A549 (cell line): ENCODE data around the gene NKX6-2. TPM values are rescaled to one million over a fixed set of nuclear protein-coding genes. Genes with fewer than 3 reads are reported as not detected.

Source experiments
- ATAC-seq, 2 experiments: fragments of 200-7000 bp in 1 of 2; fragments of >200 bp in 1 of 2; cut with Nextera tagmentation in 1 of 2; cut with Tn5 transposase in 1 of 2; 3 replicates each; pipeline versions ENCODE4 v1.8.0 to v1.9.1; 2018 to 2020; ENCODE audit warnings: mild to moderate bottlenecking in 1 of 2, moderate library complexity in 1 of 2
- CTCF ChIA-PET: fragments of 300-600 bp; sonication (Branson Sonifier 250); formaldehyde crosslinking; extraction: SDS; loops from one replicate; lab custom pipeline; 2021; ENCODE audit warnings: antibody characterized with exemption, inconsistent platforms; lab: Yijun Ruan, JAX
- POLR2A ChIA-PET: fragments of 350-600 bp; formaldehyde crosslinking; extraction: SDS; loops from one replicate; lab custom pipeline; 2021; ENCODE audit warnings: antibody characterized with exemption, inconsistent platforms; lab: Yijun Ruan, JAX
- DNase-seq, 2 experiments: peaks; one replicate each; pipeline versions ENCODE4 v3.0.0 to v3.0.0-alpha.2; 2011 to 2016; ENCODE audit warnings: low read depth in 1 of 2, low spot score in 1 of 2
- FAIRE-seq: peaks from 2 replicates; lab custom pipeline; 2011; peaks lifted over from hg19 to GRCh38; lab: Jason Lieb, UNC
- H3K27ac ChIP-seq, 2 experiments: fragments of >200 bp; sonication (Bioruptor Twin); formaldehyde crosslinking; 3 replicates each; pipeline ENCODE4 v1.5.1; 2016 to 2017
- H3K4me1 ChIP-seq: fragments of >200 bp; sonication (Bioruptor Twin); formaldehyde crosslinking; 3 replicates; pipeline ENCODE4 v1.6.1; 2016
- H3K4me2 ChIP-seq: fragments of >200 bp; sonication (Bioruptor Twin); formaldehyde crosslinking; 3 replicates; pipeline ENCODE4 v1.6.1; 2016
- H3K4me3 ChIP-seq: fragments of >200 bp; sonication (Bioruptor Twin); formaldehyde crosslinking; 3 replicates; pipeline ENCODE4 v1.5.1; 2016
- H3K9me3 ChIP-seq: fragments of >200 bp; sonication (Bioruptor Twin); formaldehyde crosslinking; 3 replicates; pipeline ENCODE4 v1.6.1; 2016
- ATOH8 ChIP-seq: fragments of 250-450 bp; sonication (Bioruptor Pico); IDR thresholded peaks from 2 replicates; pipeline ENCODE4 v1.5.0; 2020; ENCODE audit warnings: low read depth, mild to moderate bottlenecking, moderate library complexity
- CBX2 ChIP-seq: fragments of 200-600 bp; sonication (generic); IDR thresholded peaks from 2 replicates; pipeline ENCODE4 v1.6.1; 2016; ENCODE audit warnings: low read depth, mild to moderate bottlenecking, borderline replicate concordance
- CHD4 ChIP-seq: fragments of 200-600 bp; sonication (generic); IDR thresholded peaks from 2 replicates; pipeline ENCODE4 v1.6.1; 2016; ENCODE audit warnings: antibody characterized with exemption, mild to moderate bottlenecking, borderline replicate concordance
- EHF ChIP-seq: fragments of 250-450 bp; sonication (Bioruptor Pico); IDR thresholded peaks from 2 replicates; pipeline ENCODE4 v1.5.0; 2020; ENCODE audit warnings: mild to moderate bottlenecking
- EHMT2 ChIP-seq: fragments of 200-600 bp; sonication (generic); IDR thresholded peaks from 2 replicates; pipeline ENCODE4 v1.6.1; 2016; ENCODE audit warnings: antibody characterized with exemption, low read depth, mild to moderate bottlenecking, moderate library complexity
- HDAC2 ChIP-seq: fragments of 200-600 bp; sonication (generic); IDR thresholded peaks from 2 replicates; pipeline ENCODE4 v1.6.1; 2016
- JUNB ChIP-seq: fragments of >200 bp; sonication (Bioruptor Twin); formaldehyde crosslinking; IDR thresholded peaks from 2 replicates; pipeline ENCODE4 v1.6.1; 2016
- KDM1A ChIP-seq: fragments of 200-600 bp; sonication (generic); IDR thresholded peaks from 2 replicates; pipeline ENCODE4 v1.6.1; 2016; ENCODE audit warnings: low read depth, mild to moderate bottlenecking
- KDM5A ChIP-seq: fragments of 200-600 bp; sonication (generic); IDR thresholded peaks from 2 replicates; pipeline ENCODE4 v1.6.1; 2016; ENCODE audit warnings: antibody characterized with exemption, mild to moderate bottlenecking
- MYC ChIP-seq: IDR thresholded peaks from 2 replicates; pipeline ENCODE4 v1.6.1; 2012; ENCODE audit warnings: mild to moderate bottlenecking, inconsistent platforms, low read length, improper control_type of control experiment, borderline replicate concordance
- POLR2A ChIP-seq: IDR thresholded peaks from 2 replicates; pipeline ENCODE4 v1.6.1; 2012; ENCODE audit warnings: mild to moderate bottlenecking, low read length
- REST ChIP-seq: fragments of 200-600 bp; sonication (generic); IDR thresholded peaks from 2 replicates; pipeline ENCODE4 v1.6.1; 2016; ENCODE audit warnings: antibody characterized with exemption, mild to moderate bottlenecking, moderate library complexity
- RNF2 ChIP-seq: fragments of 200-600 bp; sonication (generic); IDR thresholded peaks from 2 replicates; pipeline ENCODE4 v1.6.1; 2016; ENCODE audit warnings: low read depth, mild to moderate bottlenecking, antibody characterized with exemption, moderate library complexity, borderline replicate concordance
- SREBF2 ChIP-seq: fragments of 450-650 bp; IDR thresholded peaks from 2 replicates; pipeline ENCODE4 v1.6.1; 2014; ENCODE audit warnings: mild to moderate bottlenecking, moderate library complexity
- ZNF302 ChIP-seq: fragments of 250-450 bp; sonication (Bioruptor Pico); IDR thresholded peaks from 2 replicates; pipeline ENCODE4 v1.9.0; 2021; ENCODE audit warnings: inconsistent platforms, mild to moderate bottlenecking, moderate library complexity
- WGBS: methylation state at CpG from one replicate; pipeline ENCODE4 v1.1.6; 2017; ENCODE audit errors: missing lambda C conversion rate; 5-methylcytosine and 5-hydroxymethylcytosine counted together
- polyA plus RNA-seq, 4 experiments: library from polyadenylated mRNA; depleted of rRNA in 3 of 4; stranded (reverse); fragments of >200 nt; fragmentation: RNase III in 1 of 4; extraction: RNeasy Plus Mini Kit Qiagen cat#74134 plus additional on column Dnase treatment in 1 of 4; gene quantifications; 2 replicates in 3 of 4; 3 replicates in 1 of 4; pipeline ENCODE4 v1.2.3, GENCODE V29; 2011 to 2017
- TF ChIP-seq, protein P1 (sequence below): IDR thresholded peaks from 2 replicates; pipeline ENCODE4 v1.6.1; 2012
- TF ChIP-seq, protein P2 (sequence below): fragments of 150-350 bp; IDR thresholded peaks from 2 replicates; pipeline ENCODE4 v1.6.1; 2014; ENCODE audit warnings: low read depth, mild to moderate bottlenecking, low read length
- TF ChIP-seq, protein P3 (sequence below): IDR thresholded peaks from 2 replicates; pipeline ENCODE4 v1.6.1; 2012
- TF ChIP-seq, protein P4 (sequence below): fragments of 250-450 bp; sonication (Bioruptor Pico); IDR thresholded peaks from 2 replicates; pipeline ENCODE4 v1.5.0; 2021; ENCODE audit warnings: mild to moderate bottlenecking, moderate library complexity, borderline replicate concordance
- TF ChIP-seq, protein P5 (sequence below): fragments of >200 bp; sonication (Bioruptor Twin); formaldehyde crosslinking; IDR thresholded peaks from 3 replicates; pipeline ENCODE4 v1.5.1; 2016

The NKX6-2 gene
- polyA plus RNA-seq, 2 of the 4 experiments (the other 2 are of a cell fraction): not detected

DNA sequence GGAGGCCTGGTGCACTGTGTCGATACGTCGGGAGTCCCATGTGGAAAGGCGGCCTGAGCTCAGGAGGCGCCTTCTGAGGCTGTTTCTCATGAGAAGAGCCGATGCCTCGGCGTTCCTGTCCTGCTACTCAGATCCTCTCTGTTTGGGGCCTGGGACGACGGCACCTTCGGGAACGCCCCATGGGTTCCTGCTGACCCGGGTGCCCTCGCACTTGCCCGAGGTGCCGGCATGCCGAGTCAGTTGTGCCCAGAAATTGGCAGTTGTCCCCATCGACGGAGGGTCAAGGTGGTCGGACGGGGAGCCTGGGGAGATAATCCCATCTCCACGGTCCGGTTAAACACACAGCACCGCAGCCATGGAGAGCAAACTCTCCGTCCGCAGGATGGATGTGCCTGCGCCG, 33.0 kb downstream of the NKX6-2 start:
- TF ChIP-seq EHF (CRISPR knock-in tag): no peak
- TF ChIP-seq, protein P1, sequence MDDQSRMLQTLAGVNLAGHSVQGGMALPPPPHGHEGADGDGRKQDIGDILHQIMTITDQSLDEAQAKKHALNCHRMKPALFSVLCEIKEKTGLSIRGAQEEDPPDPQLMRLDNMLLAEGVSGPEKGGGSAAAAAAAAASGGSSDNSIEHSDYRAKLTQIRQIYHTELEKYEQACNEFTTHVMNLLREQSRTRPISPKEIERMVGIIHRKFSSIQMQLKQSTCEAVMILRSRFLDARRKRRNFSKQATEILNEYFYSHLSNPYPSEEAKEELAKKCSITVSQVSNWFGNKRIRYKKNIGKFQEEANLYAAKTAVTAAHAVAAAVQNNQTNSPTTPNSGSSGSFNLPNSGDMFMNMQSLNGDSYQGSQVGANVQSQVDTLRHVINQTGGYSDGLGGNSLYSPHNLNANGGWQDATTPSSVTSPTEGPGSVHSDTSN: no peak
- no peak for TF ChIP-seq KDM1A
- TF ChIP-seq ZNF302 (CRISPR knock-in tag): no peak
- TF ChIP-seq JUNB: no peak
- TF ChIP-seq, protein P2, sequence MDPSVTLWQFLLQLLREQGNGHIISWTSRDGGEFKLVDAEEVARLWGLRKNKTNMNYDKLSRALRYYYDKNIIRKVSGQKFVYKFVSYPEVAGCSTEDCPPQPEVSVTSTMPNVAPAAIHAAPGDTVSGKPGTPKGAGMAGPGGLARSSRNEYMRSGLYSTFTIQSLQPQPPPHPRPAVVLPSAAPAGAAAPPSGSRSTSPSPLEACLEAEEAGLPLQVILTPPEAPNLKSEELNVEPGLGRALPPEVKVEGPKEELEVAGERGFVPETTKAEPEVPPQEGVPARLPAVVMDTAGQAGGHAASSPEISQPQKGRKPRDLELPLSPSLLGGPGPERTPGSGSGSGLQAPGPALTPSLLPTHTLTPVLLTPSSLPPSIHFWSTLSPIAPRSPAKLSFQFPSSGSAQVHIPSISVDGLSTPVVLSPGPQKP: no peak
- TF ChIP-seq EHMT2: no peak
- no peak for TF ChIP-seq CHD4
- no peak for TF ChIP-seq KDM5A
- no peak for TF ChIP-seq MYC
- no peak for TF ChIP-seq REST
- no peak for TF ChIP-seq POLR2A
- TF ChIP-seq, protein P3, sequence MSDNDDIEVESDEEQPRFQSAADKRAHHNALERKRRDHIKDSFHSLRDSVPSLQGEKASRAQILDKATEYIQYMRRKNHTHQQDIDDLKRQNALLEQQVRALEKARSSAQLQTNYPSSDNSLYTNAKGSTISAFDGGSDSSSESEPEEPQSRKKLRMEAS: no peak
- ATAC-seq: no peak
- FAIRE-seq: no peak
- Histone ChIP-seq H3K4me3 (no peak overlapping the region), H3K9me3 (no peaks in the 10 kb centered on the region; the same call in 2 of the 3 replicates), H3K27ac (no peak overlapping the region), H3K4me2 (no peak overlapping the region), H3K4me1 (no peaks in the 10 kb centered on the region)
- ChIA-PET CTCF (interaction anchor here (0.8 kb wide), 1 partner anchor 298 kb away, joined by 3 read pairs; no protein-coding TSS in a partner anchor), POLR2A (no interaction called here)
- no peak for DNase-seq
- WGBS: 89% methylated on average over 19 of the region's 28 CpGs

- POLR2A ChIA-PET: no interaction called here
- FAIRE-seq: no peak
- no peaks in the 10 kb centered on the region for H3K4me1 ChIP-seq
- 90% methylated on average over 13 of the region's 20 CpGs for WGBS
- peak in 1 of 2 experiments; percentile 35; a peak in 3 of 6 replicates for ATAC-seq
- TF ChIP-seq CBX2: no peak
- no peak for TF ChIP-seq EHF (CRISPR knock-in tag)
- no peak for TF ChIP-seq SREBF2
- TF ChIP-seq ATOH8 (CRISPR knock-in tag): no peak
- TF ChIP-seq, all 56 proteins: peak for 0
- no peak for DNase-seq
- no peak overlapping the region for H3K4me3 ChIP-seq
- no peak overlapping the region for H3K4me2 ChIP-seq
- no peak overlapping the region for H3K27ac ChIP-seq
- H3K9me3 ChIP-seq: no peaks in the 10 kb centered on the region; the same call in 2 of the 3 replicates
- CTCF ChIA-PET: no interaction called here
Measured at GRCh38 chr10:132752378-132752777, 33.6 kb downstream of the NKX6-2 start.

DNA sequence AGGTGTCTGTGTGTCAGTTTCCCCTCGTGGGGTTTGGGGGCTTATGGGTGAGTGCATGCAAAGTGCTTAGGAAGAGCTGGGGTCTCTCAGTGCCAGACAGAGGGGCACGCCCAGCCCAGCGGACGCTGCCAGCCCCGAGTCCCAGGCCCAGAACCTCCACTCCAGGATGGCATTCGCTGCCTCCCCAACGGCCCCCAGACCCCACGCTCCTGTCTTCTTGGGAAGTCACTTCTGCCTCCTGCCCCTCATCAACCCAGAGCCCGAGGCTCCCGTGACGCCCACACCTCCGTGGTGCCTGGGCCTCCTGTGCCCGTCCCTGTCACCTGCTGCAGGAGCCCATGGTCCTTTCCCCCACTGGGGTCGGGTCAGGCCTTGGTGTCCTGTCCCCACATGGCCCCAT, 35.0 kb downstream of the NKX6-2 start:
- no peak overlapping the region for H3K27ac ChIP-seq
- TF ChIP-seq EHF (CRISPR knock-in tag): no peak
- no peak for TF ChIP-seq HDAC2
- TF ChIP-seq, protein P4, sequence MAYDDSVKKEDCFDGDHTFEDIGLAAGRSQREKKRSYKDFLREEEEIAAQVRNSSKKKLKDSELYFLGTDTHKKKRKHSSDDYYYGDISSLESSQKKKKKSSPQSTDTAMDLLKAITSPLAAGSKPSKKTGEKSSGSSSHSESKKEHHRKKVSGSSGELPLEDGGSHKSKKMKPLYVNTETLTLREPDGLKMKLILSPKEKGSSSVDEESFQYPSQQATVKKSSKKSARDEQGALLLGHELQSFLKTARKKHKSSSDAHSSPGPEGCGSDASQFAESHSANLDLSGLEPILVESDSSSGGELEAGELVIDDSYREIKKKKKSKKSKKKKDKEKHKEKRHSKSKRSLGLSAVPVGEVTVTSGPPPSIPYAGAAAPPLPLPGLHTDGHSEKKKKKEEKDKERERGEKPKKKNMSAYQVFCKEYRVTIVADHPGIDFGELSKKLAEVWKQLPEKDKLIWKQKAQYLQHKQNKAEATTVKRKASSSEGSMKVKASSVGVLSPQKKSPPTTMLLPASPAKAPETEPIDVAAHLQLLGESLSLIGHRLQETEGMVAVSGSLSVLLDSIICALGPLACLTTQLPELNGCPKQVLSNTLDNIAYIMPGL (CRISPR knock-in tag): no peak
- TF ChIP-seq, protein P5, sequence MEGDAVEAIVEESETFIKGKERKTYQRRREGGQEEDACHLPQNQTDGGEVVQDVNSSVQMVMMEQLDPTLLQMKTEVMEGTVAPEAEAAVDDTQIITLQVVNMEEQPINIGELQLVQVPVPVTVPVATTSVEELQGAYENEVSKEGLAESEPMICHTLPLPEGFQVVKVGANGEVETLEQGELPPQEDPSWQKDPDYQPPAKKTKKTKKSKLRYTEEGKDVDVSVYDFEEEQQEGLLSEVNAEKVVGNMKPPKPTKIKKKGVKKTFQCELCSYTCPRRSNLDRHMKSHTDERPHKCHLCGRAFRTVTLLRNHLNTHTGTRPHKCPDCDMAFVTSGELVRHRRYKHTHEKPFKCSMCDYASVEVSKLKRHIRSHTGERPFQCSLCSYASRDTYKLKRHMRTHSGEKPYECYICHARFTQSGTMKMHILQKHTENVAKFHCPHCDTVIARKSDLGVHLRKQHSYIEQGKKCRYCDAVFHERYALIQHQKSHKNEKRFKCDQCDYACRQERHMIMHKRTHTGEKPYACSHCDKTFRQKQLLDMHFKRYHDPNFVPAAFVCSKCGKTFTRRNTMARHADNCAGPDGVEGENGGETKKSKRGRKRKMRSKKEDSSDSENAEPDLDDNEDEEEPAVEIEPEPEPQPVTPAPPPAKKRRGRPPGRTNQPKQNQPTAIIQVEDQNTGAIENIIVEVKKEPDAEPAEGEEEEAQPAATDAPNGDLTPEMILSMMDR: no peak
- no peak for TF ChIP-seq RNF2
- H3K9me3 ChIP-seq: no peaks in the 10 kb centered on the region
- no peak overlapping the region for H3K4me3 ChIP-seq
- ChIA-PET CTCF (no interaction called here), POLR2A (no interaction called here)
- no peaks in the 10 kb centered on the region for H3K4me1 ChIP-seq
- no peak overlapping the region for H3K4me2 ChIP-seq
- FAIRE-seq (no peak), ATAC-seq (no peak), DNase-seq (no peak)
- WGBS: 85% methylated on average over 14 of the region's 14 CpGs
